Mammary epithelial cell (primary cell): ENCODE results near the gene TTC3.
"Not testable (repeated sequence)": the region's sequence is repeated elsewhere in the genome, so short reads cannot be mapped to it uniquely, and the experiment has no call there.

Experiments
- EZH2 ChIP-seq: IDR thresholded peaks from 2 replicates; pipeline ENCODE4 v1.6.1; 2012; ENCODE audit warnings: low read length, inconsistent platforms, borderline replicate concordance
- TF ChIP-seq, protein P1 (sequence below), 2 donors: IDR thresholded peaks in 1 of 2; conservative IDR thresholded peaks in 1 of 2; 2 replicates each; pipeline ENCODE4 v1.5.1; 2011 to 2012; ENCODE audit warnings: inconsistent platforms in 2 of 2, low read length in 2 of 2, mild to moderate bottlenecking in 2 of 2, control low read depth in 1 of 2, low read depth in 1 of 2; ENCODE audit not compliant: insufficient read depth in 1 of 2; ENCODE audit errors: extremely low read depth in 1 of 2

DNA sequence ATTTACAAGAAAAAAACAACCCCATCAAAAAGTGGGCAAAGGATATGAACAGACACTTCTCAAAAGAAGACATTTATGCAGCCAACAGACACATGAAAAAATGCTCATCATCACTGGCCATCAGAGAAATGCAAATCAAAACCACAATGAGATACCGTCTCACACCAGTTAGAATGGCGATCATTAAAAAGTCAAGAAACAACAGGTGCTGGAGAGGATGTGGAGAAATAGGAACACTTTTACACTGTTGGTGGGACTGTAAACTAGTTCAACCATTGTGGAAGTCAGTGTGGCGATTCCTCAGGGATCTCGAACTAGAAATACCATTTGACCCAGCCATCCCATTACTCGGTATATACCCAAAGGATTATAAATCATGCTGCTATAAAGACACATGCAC is 70.3 kb downstream of the TTC3 start:
- TF ChIP-seq, protein P1, sequence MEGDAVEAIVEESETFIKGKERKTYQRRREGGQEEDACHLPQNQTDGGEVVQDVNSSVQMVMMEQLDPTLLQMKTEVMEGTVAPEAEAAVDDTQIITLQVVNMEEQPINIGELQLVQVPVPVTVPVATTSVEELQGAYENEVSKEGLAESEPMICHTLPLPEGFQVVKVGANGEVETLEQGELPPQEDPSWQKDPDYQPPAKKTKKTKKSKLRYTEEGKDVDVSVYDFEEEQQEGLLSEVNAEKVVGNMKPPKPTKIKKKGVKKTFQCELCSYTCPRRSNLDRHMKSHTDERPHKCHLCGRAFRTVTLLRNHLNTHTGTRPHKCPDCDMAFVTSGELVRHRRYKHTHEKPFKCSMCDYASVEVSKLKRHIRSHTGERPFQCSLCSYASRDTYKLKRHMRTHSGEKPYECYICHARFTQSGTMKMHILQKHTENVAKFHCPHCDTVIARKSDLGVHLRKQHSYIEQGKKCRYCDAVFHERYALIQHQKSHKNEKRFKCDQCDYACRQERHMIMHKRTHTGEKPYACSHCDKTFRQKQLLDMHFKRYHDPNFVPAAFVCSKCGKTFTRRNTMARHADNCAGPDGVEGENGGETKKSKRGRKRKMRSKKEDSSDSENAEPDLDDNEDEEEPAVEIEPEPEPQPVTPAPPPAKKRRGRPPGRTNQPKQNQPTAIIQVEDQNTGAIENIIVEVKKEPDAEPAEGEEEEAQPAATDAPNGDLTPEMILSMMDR (conservative IDR thresholded peaks at IDR 0.05 in 1 of 2, IDR thresholded peaks at IDR 0.05 in 1 of 2; ENCODE audit: extremely low read depth in 1 of 2, insufficient read depth in 1 of 2, low read depth in 1 of 2, low read length in 2 of 2): not testable (repeated sequence)
- not testable (repeated sequence) for TF ChIP-seq EZH2
